Transverse colon (tissue), 4 donors: ENCODE results near the gene CYP2C9. TPM values are rescaled to one million over a fixed set of nuclear protein-coding genes. Genes with fewer than 3 reads are reported as not detected.
A peak's percentile ranks its signal among the peaks of the same experiment; 100 is the strongest.
"Not testable (repeated sequence)": the region's sequence is repeated elsewhere in the genome, so short reads cannot be mapped to it uniquely, and the experiment has no call there.

Experiments
- DNase-seq: peaks from one replicate; pipeline ENCODE4 v3.0.0-alpha.2; 2019
- H3K27ac ChIP-seq, 4 donors: fragments of 200-600 bp; sonication (generic); 2 replicates each; pipeline ENCODE4 v1.5.1; 2016 to 2018; ENCODE audit warnings: inconsistent platforms in 4 of 4
- H3K27me3 ChIP-seq: fragments of 200-600 bp; sonication (generic); 2 replicates; pipeline ENCODE4 v1.5.1; 2017; ENCODE audit warnings: inconsistent platforms
- H3K36me3 ChIP-seq, 4 donors: fragments of 200-600 bp; sonication (generic); 2 replicates each; pipeline ENCODE4 v1.5.1; 2017 to 2019; ENCODE audit warnings: inconsistent platforms in 4 of 4
- H3K4me1 ChIP-seq, 4 donors: fragments of 200-600 bp; sonication (generic); 2 replicates each; pipeline ENCODE4 v1.5.1; 2017 to 2020; ENCODE audit warnings: inconsistent platforms in 4 of 4
- H3K4me3 ChIP-seq, 4 donors: fragments of 200-600 bp; sonication (generic); 1 replicate in 1 of 4; 2 replicates in 3 of 4; pipeline versions ENCODE4 v1.5.1 to v1.6.1; 2017 to 2019; ENCODE audit warnings: inconsistent platforms in 4 of 4
- H3K9me3 ChIP-seq, 2 donors: fragments of 200-600 bp; sonication (generic); 2 replicates each; pipeline ENCODE4 v1.5.1; 2017 to 2019; ENCODE audit warnings: inconsistent platforms in 2 of 2
- CTCF ChIP-seq, 5 experiments: fragments of 200-600 bp in 3 of 5; fragments of 450-650 bp in 2 of 5; sonication (generic) in 3 of 5; IDR thresholded peaks; 1 replicate in 2 of 5; 2 replicates in 3 of 5; pipeline ENCODE4 v1.5.1; 2016 to 2017; ENCODE audit warnings: antibody characterized with exemption in 5 of 5, inconsistent platforms in 3 of 5, mild to moderate bottlenecking in 2 of 5, moderate library complexity in 1 of 5
- EP300 ChIP-seq: sonication (generic); formaldehyde crosslinking; IDR thresholded peaks from one replicate; pipeline ENCODE4 v1.6.1; 2017; ENCODE audit warnings: antibody characterized with exemption, low read depth
- POLR2A ChIP-seq: fragments of 450-650 bp; IDR thresholded peaks from one replicate; pipeline ENCODE4 v1.6.1; 2016; ENCODE audit warnings: antibody characterized with exemption, mild to moderate bottlenecking, moderate library complexity
- POLR2AphosphoS5 ChIP-seq, 3 donors: sonication (generic); formaldehyde crosslinking; IDR thresholded peaks; one replicate each; pipeline ENCODE4 v1.6.1; 2016; ENCODE audit warnings: antibody characterized with exemption in 3 of 3
- WGBS, 2 donors: methylation state at CpG; one replicate each; pipeline ENCODE4 v1.1.5; 2018; ENCODE audit warnings: low coverage in 1 of 2; 5-methylcytosine and 5-hydroxymethylcytosine counted together
- in situ Hi-C, 4 donors: fragments of 200-750 bp; cut with MboI; loops; one replicate each; pipeline versions ENCODE4 v1.15.0 to v1.15.1; 2017; ENCODE audit warnings: low sequenced_read_pairs in 3 of 4, low pct_ligation_motif_present in 1 of 4, low pct_unique_long_range_greater_than_20kb in 1 of 4
- intact Hi-C: fragments of 100-400 bp; cut with DNase I; formaldehyde crosslinking; loops from one replicate; pipeline ENCODE4 v1.15.1; 2023; ENCODE audit warnings: low total_unique reads
- total RNA-seq, 4 donors: library from RNA; depleted of rRNA; stranded (reverse); fragments of >200 nt; gene quantifications; one replicate each; pipeline ENCODE4 v1.1.0, GENCODE V29; 2016

The CYP2C9 gene
- total RNA-seq, 4 donors from 2014 or later: 7.4 to 19.8 (median 13.8) TPM

DNA sequence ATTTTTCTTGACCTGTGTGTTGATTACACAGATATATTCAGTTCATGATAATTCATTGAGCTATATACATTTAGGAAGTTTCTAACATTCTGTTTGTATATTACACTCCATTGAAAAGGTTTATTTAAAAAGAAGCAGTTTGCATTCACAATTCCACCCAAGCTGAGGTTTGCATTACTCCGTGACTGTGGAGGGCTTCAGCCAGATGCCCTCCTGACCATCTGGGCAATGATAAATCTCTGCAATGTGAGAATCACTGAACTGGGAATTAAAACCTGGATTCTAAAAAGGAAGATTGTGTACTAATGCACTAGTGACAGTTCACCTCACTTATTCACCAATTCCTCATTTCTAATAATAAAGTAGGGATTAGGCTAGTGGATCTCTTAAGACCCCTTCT is 36.4 kb upstream of the CYP2C9 start:
- DNase-seq: no peak
- peaks cover 0 to 5% (median 0%) of the 10 kb centered on the region in 4 donors for H3K4me1 ChIP-seq
- in situ Hi-C loops (no loop called here), intact Hi-C loops (no loop called here)
- TF ChIP-seq POLR2A (no peak), EP300 (no peak), POLR2AphosphoS5 (IDR thresholded peaks at IDR 0.05) (no peak), CTCF (IDR thresholded peaks at IDR 0.05) (no peak)
- H3K36me3 ChIP-seq: no peaks in the 10 kb centered on the region
- 70 to 72% methylated on average over 1 of the region's 1 CpG for WGBS, 2 donors
- peaks cover 1 to 6% of the 10 kb centered on the region in 2 donors for H3K9me3 ChIP-seq
- peak overlapping the region in 2 of 4 donors; percentile 32 to 52 for H3K27ac ChIP-seq
- no peaks in the 10 kb centered on the region for H3K27me3 ChIP-seq
- no peak overlapping the region for H3K4me3 ChIP-seq

GRCh38 chr10:94902570-94902969 is 35.9 kb upstream of the CYP2C9 start:
- peak overlapping the region in 3 of 4 donors; percentile 32 to 52 (median 37) for H3K27ac ChIP-seq
- 0% methylated on average over 1 of the region's 1 CpG for WGBS, 2 donors
- no peaks in the 10 kb centered on the region for H3K36me3 ChIP-seq
- H3K4me3 ChIP-seq: no peak overlapping the region
- peaks cover 0 to 5% (median 0%) of the 10 kb centered on the region in 4 donors for H3K4me1 ChIP-seq
- TF ChIP-seq EP300: no peak
- no peak for TF ChIP-seq POLR2A
- no peak for TF ChIP-seq POLR2AphosphoS5 (IDR thresholded peaks at IDR 0.05)
- no peak for TF ChIP-seq CTCF (IDR thresholded peaks at IDR 0.05)
- H3K27me3 ChIP-seq: no peaks in the 10 kb centered on the region
- no peak for DNase-seq
- intact Hi-C loops (no loop called here), in situ Hi-C loops (no loop called here)
- H3K9me3 ChIP-seq: peaks cover 6 to 11% of the 10 kb centered on the region in 2 donors

DNA sequence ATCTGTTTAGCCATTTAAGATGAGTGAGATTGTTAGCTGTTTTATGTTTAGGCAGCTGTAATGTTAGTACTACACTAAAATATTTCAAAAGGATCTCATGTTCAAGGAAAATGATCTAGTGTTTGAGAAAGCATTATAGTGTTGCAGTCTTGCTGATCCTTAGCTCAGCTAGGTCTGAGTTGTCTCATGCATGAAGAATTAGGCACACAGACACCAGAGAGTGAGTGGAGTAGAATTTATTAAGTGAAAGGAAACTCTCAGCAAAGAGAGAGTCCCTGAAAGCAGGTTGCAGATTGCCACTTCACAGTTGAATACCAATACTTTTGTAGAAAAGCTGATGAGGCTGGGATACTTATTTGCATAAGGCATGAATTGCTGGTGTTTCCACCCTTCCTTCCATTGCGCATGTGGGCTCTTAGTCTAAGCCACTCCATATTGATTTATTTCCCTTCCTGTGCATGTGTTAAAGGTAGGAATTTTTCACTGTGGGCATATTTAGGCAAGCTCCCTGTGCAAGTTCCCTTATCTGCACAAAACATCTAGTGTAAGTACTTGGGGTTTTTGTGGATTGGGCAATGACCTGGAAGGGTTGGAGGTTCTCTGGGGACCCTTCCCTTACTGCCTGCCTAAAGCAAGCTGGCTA is 33.8 kb upstream of the CYP2C9 start:
- H3K36me3 ChIP-seq, H3K4me1 ChIP-seq, intact Hi-C loops, in situ Hi-C loops, DNase-seq, H3K4me3 ChIP-seq, H3K27me3 ChIP-seq: not testable (repeated sequence)
- H3K27ac ChIP-seq: peak overlapping the region in 1 of 4 donors; percentile 21
- peaks cover 6 to 12% of the 10 kb centered on the region in 2 donors for H3K9me3 ChIP-seq
- 41 to 80% methylated on average over 1 of the region's 1 CpG for WGBS, 2 donors

DNA sequence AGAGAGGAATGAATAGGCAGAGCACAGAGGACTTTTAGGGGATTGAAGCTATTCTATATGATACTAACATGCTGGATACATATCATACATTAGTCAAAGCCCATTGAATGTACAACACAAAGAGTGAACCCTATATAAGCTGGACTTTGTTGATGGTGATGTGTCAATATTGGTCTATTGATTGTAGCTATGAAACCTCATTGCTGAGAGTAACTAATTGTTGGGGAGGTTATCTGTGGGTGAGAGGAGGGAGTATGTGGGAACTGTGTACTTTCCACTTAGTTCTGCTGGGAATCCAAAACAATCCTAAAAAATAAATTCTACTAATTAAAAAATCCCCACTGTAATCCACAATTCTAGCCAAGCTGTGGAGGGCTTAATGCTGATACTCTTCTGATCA is 22.0 kb upstream of the CYP2C9 start:
- Histone ChIP-seq H3K36me3 (no peaks in the 10 kb centered on the region), H3K27me3 (no peaks in the 10 kb centered on the region), H3K27ac (no peak overlapping the region), H3K4me3 (no peak overlapping the region), H3K4me1 (no peaks in the 10 kb centered on the region), H3K9me3 (peaks cover 7 to 18% of the 10 kb centered on the region in 2 donors)
- in situ Hi-C loops: no loop called here
- intact Hi-C loops: no loop called here
- TF ChIP-seq CTCF (IDR thresholded peaks at IDR 0.05) (no peak), POLR2AphosphoS5 (IDR thresholded peaks at IDR 0.05) (no peak), EP300 (no peak), POLR2A (no peak)
- DNase-seq: no peak

- no peaks in the 10 kb centered on the region for H3K27me3 ChIP-seq
- in situ Hi-C loops (no loop called here), intact Hi-C loops (no loop called here)
- H3K27ac ChIP-seq: no peak overlapping the region
- H3K36me3 ChIP-seq: no peaks in the 10 kb centered on the region
- TF ChIP-seq POLR2AphosphoS5 (IDR thresholded peaks at IDR 0.05): no peak
- no peaks in the 10 kb centered on the region for H3K4me1 ChIP-seq
- H3K4me3 ChIP-seq: no peak overlapping the region
- no peak for DNase-seq
- H3K9me3 ChIP-seq: no peaks in the 10 kb centered on the region
- WGBS, 2 donors: 63 to 68% methylated on average over 2 of the region's 2 CpGs
Observed at GRCh38 chr10:94936721-94937120, 1.7 kb upstream of the CYP2C9 start.

DNA sequence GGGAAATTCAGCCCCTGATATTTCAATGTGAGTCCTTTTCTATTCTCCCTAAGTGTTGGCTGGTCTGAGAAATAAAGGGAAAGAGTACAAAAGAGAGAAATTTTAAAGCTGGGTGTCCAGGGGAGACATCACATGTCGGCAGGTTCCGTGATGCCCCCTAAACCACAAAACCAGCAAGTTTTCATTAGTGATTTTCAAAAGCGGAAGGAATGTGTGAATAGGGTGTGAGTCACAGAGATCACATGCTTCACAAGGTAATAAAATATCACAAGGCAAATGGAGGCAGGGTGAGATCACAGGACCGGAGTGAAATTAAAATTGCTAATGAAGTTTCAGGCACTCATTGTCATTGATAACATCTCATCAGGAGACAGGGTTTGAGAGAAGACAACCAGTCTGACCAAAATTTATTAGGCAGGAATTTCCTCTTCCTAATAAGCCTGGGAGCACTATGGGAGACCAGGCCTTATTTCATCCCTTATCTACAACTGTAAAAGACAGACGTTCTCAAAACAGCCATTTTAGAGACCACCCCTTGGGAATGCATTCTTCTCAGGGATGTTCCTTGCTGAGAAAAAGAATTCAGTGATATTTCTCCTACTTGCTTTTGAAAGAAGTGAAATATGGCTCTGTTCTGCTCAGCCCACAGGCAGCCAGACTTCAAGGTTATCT is 5.1 kb downstream of the CYP2C9 start:
- peaks cover 0 to 14% of the 10 kb centered on the region in 2 donors for H3K9me3 ChIP-seq
- DNase-seq, H3K27me3 ChIP-seq, H3K4me3 ChIP-seq, intact Hi-C loops, H3K4me1 ChIP-seq, H3K36me3 ChIP-seq, in situ Hi-C loops, H3K27ac ChIP-seq: not testable (repeated sequence)
- 88 to 91% methylated on average over 3 to 5 of the region's 5 CpGs for WGBS, 2 donors

DNA sequence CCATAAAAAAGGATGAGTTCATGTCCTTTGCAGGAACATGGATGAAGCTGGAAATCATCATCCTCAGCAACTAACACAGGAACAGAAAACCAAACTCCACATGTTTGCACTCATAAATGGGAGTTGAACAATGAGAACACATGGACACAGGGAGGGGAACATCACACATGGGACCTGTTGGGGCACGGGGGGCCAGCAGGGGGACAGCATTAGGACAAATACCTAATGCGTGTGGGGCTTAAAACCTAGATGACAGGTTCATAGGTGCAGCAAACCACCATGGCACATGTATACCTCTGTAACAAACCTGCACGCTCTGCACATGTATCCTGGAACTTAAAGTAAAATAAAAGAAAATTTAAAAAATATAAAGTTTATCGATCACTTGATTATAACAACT is 7.7 kb downstream of the CYP2C9 start:
- H3K4me3 ChIP-seq, H3K27ac ChIP-seq, H3K36me3 ChIP-seq, DNase-seq, H3K4me1 ChIP-seq, intact Hi-C loops, H3K27me3 ChIP-seq, in situ Hi-C loops: not testable (repeated sequence)
- 97 to 100% methylated on average over 3 to 4 of the region's 4 CpGs for WGBS, 2 donors
- H3K9me3 ChIP-seq: peaks cover 0 to 14% of the 10 kb centered on the region in 2 donors
